Smooth muscle cell (in vitro differentiated cells): ENCODE measurements around the gene HYI. TPM values are rescaled to one million over a fixed set of nuclear protein-coding genes. Genes with fewer than 3 reads are reported as not detected.
"Not testable (repeated sequence)": the region's sequence is repeated elsewhere in the genome, so short reads cannot be mapped to it uniquely, and the experiment has no call there.

Source experiments
- DNase-seq: peaks from one replicate; lab custom pipeline; 2025; ENCODE audit not compliant: unreplicated experiment; lab: John Stamatoyannopoulos, UW
- H2AFZ ChIP-seq: fragments of 200-600 bp; sonication (generic); 2 replicates; pipeline ENCODE4 v1.6.0; 2016; ENCODE audit warnings: antibody characterized with exemption, low read depth, mild to moderate bottlenecking
- H3F3A ChIP-seq: fragments of 200-600 bp; sonication (generic); 2 replicates; pipeline ENCODE4 v1.6.0; 2017; ENCODE audit warnings: antibody characterized with exemption, low read depth
- H3K27ac ChIP-seq: fragments of 200-600 bp; sonication (generic); 2 replicates; pipeline ENCODE4 v1.5.1; 2016; ENCODE audit warnings: low read depth, mild to moderate bottlenecking
- H3K27me3 ChIP-seq: fragments of 200-600 bp; sonication (generic); 2 replicates; pipeline ENCODE4 v1.6.1; 2016; ENCODE audit warnings: low read depth, mild to moderate bottlenecking
- H3K36me3 ChIP-seq: fragments of 200-600 bp; sonication (generic); 2 replicates; pipeline ENCODE4 v1.5.1; 2016; ENCODE audit warnings: low read depth
- H3K4me1 ChIP-seq: fragments of 200-600 bp; sonication (generic); 2 replicates; pipeline ENCODE4 v1.5.1; 2016; ENCODE audit warnings: low read depth
- H3K4me2 ChIP-seq: fragments of 200-600 bp; sonication (generic); 2 replicates; pipeline ENCODE4 v1.6.0; 2016; ENCODE audit warnings: mild to moderate bottlenecking
- H3K4me3 ChIP-seq: fragments of 200-600 bp; sonication (generic); 2 replicates; pipeline ENCODE4 v1.5.1; 2016; ENCODE audit warnings: mild to moderate bottlenecking
- H3K79me2 ChIP-seq: fragments of 200-600 bp; sonication (generic); 2 replicates; pipeline ENCODE4 v1.6.0; 2016; ENCODE audit warnings: low read depth, mild to moderate bottlenecking
- H3K9ac ChIP-seq: fragments of 200-600 bp; sonication (generic); 2 replicates; pipeline ENCODE4 v1.6.0; 2016; ENCODE audit warnings: low read depth
- H3K9me3 ChIP-seq: fragments of 200-600 bp; sonication (generic); replicated peaks from 2 replicates; pipeline ENCODE4 v1.5.1; 2016; ENCODE audit warnings: low read depth
- H4K20me1 ChIP-seq: fragments of 200-600 bp; sonication (generic); 2 replicates; pipeline ENCODE4 v1.6.0; 2016; ENCODE audit warnings: low read depth
- WGBS: methylation state at CpG from one replicate; pipeline ENCODE4 v1.1.7; 2016; ENCODE audit warnings: low lambda C conversion rate; 5-methylcytosine and 5-hydroxymethylcytosine counted together
- polyA plus RNA-seq: library from polyadenylated mRNA; unstranded; fragments of >200 nt; fragmentation: Nextera tagmentation; extraction: Ambion mirVana; gene quantifications from 2 replicates; pipeline ENCODE4 v1.2.1, GENCODE V29; 2016
- total RNA-seq: library from RNA; depleted of rRNA; stranded (reverse); fragments of >200 nt; gene quantifications from 2 replicates; pipeline ENCODE4 v1.2.3, GENCODE V29; 2014
- TF ChIP-seq, protein P1 (sequence below): fragments of 200-600 bp; sonication (generic); IDR thresholded peaks from 2 replicates; pipeline ENCODE4 v1.5.1; 2017; ENCODE audit warnings: borderline replicate concordance, mild to moderate bottlenecking, antibody characterized with exemption; ENCODE audit not compliant: insufficient read depth, poor library complexity, severe bottlenecking

HYI gene, protein sequence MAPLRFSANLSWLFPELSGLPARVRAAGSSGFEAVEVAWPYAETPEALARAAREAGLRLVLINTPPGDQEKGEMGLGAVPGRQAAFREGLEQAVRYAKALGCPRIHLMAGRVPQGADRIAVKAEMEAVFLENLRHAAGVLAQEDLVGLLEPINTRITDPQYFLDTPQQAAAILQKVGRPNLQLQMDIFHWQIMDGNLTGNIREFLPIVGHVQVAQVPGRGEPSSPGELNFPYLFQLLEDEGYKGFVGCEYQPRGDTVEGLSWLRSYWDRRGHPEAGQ
- total RNA-seq = 13.8 and 19.8 TPM in 2 replicates
- 15.4 and 19.5 TPM in 2 replicates for polyA plus RNA-seq

DNA sequence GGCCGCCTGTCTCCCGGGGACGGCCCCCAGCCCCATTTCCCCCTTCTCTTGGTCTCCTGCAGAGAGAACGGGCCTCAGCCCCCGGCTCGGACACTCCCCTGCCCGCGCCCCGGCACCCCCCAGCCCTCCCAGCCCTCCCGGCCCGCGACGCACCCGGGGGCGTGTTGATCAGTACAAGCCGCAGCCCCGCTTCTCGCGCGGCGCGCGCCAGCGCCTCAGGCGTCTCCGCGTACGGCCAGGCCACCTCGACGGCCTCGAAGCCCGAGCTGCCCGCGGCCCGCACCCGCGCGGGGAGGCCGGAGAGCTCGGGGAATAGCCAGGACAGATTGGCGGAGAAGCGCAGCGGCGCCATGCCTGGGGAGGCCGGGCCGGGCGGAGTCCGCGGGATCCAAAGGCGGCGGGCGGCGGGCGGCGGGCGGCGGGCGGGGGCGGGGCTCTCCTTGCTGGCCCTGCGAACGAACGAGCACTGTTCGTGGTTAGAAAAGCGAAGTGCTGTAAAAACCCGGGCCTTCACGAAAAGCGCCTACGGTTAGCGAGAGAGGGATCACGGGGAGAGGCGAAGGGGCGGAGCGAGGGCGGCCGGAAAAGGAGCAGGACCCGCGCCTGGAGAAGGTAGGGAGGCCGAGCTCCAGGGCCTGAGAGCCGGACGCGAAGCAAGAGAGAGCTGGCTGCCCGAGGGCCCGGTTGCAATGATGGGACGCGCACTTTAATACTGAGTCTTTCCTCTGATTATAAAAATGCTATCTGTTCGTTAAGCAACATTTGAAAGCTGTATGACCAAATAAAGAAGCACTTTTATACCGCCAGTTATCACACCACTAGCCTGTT lies at the start of gene HYI:
Gene HYI (minus strand): TSS at position 490 of the 828 bp plus-strand sequence. CDS start 138 bp downstream, at position 352.
- H3K9ac ChIP-seq = peak within 1 kb of the TSS; percentile 57
- TF ChIP-seq, protein P1, sequence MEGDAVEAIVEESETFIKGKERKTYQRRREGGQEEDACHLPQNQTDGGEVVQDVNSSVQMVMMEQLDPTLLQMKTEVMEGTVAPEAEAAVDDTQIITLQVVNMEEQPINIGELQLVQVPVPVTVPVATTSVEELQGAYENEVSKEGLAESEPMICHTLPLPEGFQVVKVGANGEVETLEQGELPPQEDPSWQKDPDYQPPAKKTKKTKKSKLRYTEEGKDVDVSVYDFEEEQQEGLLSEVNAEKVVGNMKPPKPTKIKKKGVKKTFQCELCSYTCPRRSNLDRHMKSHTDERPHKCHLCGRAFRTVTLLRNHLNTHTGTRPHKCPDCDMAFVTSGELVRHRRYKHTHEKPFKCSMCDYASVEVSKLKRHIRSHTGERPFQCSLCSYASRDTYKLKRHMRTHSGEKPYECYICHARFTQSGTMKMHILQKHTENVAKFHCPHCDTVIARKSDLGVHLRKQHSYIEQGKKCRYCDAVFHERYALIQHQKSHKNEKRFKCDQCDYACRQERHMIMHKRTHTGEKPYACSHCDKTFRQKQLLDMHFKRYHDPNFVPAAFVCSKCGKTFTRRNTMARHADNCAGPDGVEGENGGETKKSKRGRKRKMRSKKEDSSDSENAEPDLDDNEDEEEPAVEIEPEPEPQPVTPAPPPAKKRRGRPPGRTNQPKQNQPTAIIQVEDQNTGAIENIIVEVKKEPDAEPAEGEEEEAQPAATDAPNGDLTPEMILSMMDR = no peak
- no peak within 1 kb of the TSS for H2AFZ ChIP-seq
- H4K20me1 ChIP-seq = no peaks in the 10 kb centered on the region
- no peaks in the 10 kb centered on the region for H3K9me3 ChIP-seq
- no peaks in the 10 kb centered on the region for H3K79me2 ChIP-seq
- H3K27me3 ChIP-seq = no peaks in the 10 kb centered on the region
- peak within 1 kb of the TSS; percentile 78 for H3K27ac ChIP-seq
- peaks cover 9% of the 10 kb centered on the region for H3K4me1 ChIP-seq
- H3K36me3 ChIP-seq = no peaks in the 10 kb centered on the region
- DNase-seq = peak; percentile 65
- 2% methylated on average over 63 of the region's 87 CpGs for WGBS
- H3K4me3 ChIP-seq = peak within 1 kb of the TSS; percentile 53
- H3F3A ChIP-seq = no peaks in the 10 kb centered on the region
- peak within 1 kb of the TSS; percentile 92 for H3K4me2 ChIP-seq

DNA sequence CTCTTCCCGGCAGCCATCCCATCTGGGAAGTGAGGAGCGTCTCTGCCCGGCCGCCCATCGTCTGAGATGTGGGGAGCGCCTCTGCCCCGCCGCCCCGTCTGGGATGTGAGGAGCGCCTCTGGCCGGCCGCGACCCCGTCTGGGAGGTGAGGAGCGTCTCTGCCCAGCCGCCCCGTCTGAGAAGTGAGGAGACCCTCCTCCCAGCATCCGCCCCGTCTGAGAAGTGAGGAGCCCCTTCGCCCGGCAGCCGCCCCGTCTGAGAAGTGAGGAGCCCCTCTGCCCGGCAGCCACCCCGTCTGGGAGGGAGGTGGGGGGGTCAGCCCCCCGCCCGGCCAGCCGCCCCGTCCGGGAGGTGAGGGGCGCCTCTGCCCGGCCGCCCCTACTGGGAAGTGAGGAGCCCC lies 48.1 kb upstream of the HYI start:
- H4K20me1 ChIP-seq, H3K36me3 ChIP-seq, H3K27ac ChIP-seq, H3K9me3 ChIP-seq, DNase-seq, H3K79me2 ChIP-seq, H3K4me3 ChIP-seq, H3K9ac ChIP-seq, H3F3A ChIP-seq, H3K27me3 ChIP-seq, H3K4me1 ChIP-seq, H2AFZ ChIP-seq, H3K4me2 ChIP-seq: not testable (repeated sequence)
- WGBS = 99% methylated on average over 20 of the region's 33 CpGs

DNA sequence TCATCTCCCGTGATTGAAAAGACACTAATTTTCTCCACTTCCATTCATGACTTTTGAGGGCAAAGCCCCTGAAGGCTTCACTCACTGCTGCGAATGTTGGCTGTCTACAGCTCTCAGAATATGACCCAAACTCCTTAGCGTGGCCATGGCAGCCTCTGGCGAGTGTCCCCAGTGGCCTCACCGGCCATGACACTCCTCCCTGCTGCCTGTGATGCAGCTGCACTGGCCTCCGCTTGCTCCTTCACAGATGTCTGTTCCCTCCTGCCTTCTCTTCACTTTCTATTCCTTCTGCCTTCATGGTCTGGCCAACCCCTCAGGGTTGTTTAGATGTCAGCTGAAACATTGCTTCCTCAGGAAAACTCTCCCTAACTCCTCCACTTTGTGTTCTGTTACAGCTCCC lies 46.2 kb upstream of the HYI start:
- no peaks in the 10 kb centered on the region for H3K36me3 ChIP-seq
- no peaks in the 10 kb centered on the region for H3K27me3 ChIP-seq
- H3K9me3 ChIP-seq = no peaks in the 10 kb centered on the region
- H3K4me1 ChIP-seq = no peaks in the 10 kb centered on the region
- no peaks in the 10 kb centered on the region for H3K79me2 ChIP-seq
- TF ChIP-seq, protein P1 = no peak
- 79% methylated on average over 6 of the region's 6 CpGs for WGBS
- no peaks in the 10 kb centered on the region for H4K20me1 ChIP-seq
- no peak overlapping the region for H3K4me2 ChIP-seq
- H3K9ac ChIP-seq = no peak overlapping the region
- no peak overlapping the region for H3K4me3 ChIP-seq
- no peak overlapping the region for H3K27ac ChIP-seq
- DNase-seq = no peak
- H2AFZ ChIP-seq = no peak overlapping the region
- no peaks in the 10 kb centered on the region for H3F3A ChIP-seq

DNA sequence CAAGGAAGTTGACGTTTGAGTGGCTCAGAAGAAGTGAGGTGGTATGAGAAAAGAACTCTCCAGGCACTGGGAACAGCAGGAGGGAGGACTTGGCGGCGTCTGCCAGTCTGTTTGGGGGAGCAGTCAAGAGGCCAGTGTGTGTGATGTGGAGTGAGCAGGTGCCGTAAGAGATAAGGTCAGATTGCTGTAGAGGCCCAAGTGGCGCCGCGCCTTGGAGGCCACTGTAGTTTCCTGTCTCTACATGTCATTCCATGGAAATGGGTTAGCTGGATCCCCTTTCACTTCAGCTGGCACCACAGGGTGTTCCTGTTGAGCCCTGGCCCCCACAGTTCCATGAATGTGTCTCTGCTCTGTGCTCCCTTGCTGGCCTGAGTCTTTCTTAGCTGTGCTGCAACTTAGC lies 41.5 kb upstream of the HYI start:
- Histone ChIP-seq H2AFZ (no peak overlapping the region), H3F3A (no peaks in the 10 kb centered on the region), H3K4me2 (no peak overlapping the region), H3K79me2 (no peaks in the 10 kb centered on the region), H4K20me1 (no peaks in the 10 kb centered on the region), H3K27ac (no peak overlapping the region), H3K4me1 (peaks cover 11% of the 10 kb centered on the region), H3K36me3 (no peaks in the 10 kb centered on the region), H3K9me3 (no peaks in the 10 kb centered on the region), H3K27me3 (no peaks in the 10 kb centered on the region), H3K9ac (no peak overlapping the region), H3K4me3 (no peak overlapping the region)
- WGBS = 92% methylated on average over 7 of the region's 7 CpGs
- DNase-seq = no peak
- TF ChIP-seq, protein P1 = no peak
